Cardiac fibroblast (primary cell): ENCODE results near the gene PGD.
A peak's percentile ranks its signal among the peaks of the same experiment; 100 is the strongest.

ENCODE experiments used
- DNase-seq, 2 donors: peaks; one replicate each; pipeline versions ENCODE4 v3.0.0 to v3.0.0-alpha.2; 2010; ENCODE audit warnings: low read depth in 2 of 2
- H3K4me3 ChIP-seq, 2 donors: replicated peaks in 1 of 2; 1 replicate in 1 of 2; 2 replicates in 1 of 2; pipeline ENCODE4 v1.5.1; 2011; ENCODE audit warnings: low read depth in 2 of 2, low read length in 2 of 2, mild to moderate bottlenecking in 2 of 2, moderate library complexity in 1 of 2
- TF ChIP-seq, protein P1 (sequence below): IDR thresholded peaks from one replicate; pipeline ENCODE4 v1.5.1; 2011; ENCODE audit warnings: low read depth, mild to moderate bottlenecking, low read length, inconsistent platforms

PGD gene

GRCh38 chr1:10428984-10429383, 30.1 kb downstream of the PGD start:
- no peak overlapping the region for H3K4me3 ChIP-seq
- TF ChIP-seq, protein P1, sequence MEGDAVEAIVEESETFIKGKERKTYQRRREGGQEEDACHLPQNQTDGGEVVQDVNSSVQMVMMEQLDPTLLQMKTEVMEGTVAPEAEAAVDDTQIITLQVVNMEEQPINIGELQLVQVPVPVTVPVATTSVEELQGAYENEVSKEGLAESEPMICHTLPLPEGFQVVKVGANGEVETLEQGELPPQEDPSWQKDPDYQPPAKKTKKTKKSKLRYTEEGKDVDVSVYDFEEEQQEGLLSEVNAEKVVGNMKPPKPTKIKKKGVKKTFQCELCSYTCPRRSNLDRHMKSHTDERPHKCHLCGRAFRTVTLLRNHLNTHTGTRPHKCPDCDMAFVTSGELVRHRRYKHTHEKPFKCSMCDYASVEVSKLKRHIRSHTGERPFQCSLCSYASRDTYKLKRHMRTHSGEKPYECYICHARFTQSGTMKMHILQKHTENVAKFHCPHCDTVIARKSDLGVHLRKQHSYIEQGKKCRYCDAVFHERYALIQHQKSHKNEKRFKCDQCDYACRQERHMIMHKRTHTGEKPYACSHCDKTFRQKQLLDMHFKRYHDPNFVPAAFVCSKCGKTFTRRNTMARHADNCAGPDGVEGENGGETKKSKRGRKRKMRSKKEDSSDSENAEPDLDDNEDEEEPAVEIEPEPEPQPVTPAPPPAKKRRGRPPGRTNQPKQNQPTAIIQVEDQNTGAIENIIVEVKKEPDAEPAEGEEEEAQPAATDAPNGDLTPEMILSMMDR, result no peak
- no peak for DNase-seq

GRCh38 chr1:10429868-10430215, 31.0 kb downstream of the PGD start:
- H3K4me3 ChIP-seq, result peak overlapping the region; percentile 31 to 86
- TF ChIP-seq, protein P1, result no peak
- peak; percentile 39 to 65 for DNase-seq

GRCh38 chr1:10430216-10431069, 31.6 kb downstream of the PGD start, which contains the start of gene CENPS:
Gene CENPS, plus strand, starts transcription at chr1:10430433. Its CDS starts 85 bp downstream, at chr1:10430518.
- DNase-seq, result peak; percentile 87 to 93
- TF ChIP-seq, protein P1, result peak; percentile 67
- H3K4me3 ChIP-seq, result peak within 1 kb of the TSS; percentile 86 to 87

DNA sequence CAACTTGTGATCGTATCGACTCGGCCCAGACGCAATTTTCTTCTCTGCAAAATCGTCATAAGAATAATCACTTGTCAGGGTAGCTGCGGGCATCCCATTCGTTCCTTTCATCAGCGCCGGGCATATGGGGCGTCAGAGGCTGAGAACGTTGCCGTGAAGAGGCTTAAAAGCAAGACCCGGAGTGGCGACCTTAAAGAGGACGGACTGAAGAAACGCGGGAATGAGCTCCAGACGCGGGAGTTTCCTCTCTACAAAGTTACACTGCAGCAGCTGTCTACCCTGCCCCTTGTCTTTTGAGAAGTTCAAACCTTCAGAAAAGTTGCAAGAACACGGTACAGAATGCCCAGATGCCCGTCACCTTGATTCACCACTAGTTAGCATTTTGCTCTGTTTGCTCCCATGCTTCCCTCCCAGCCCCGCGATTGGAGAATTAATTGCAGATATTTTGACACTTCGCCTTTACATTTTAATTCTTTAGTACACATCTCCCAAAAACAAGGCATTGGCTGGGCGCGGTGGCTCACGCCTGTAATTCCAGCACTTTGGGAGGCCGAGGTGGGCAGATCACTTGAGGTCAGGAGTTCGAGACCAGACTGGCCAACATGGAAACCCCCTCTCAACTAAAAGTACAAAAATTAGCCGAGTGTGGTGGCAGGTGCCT, 32.3 kb downstream of the PGD start:
- TF ChIP-seq, protein P1, result no peak
- H3K4me3 ChIP-seq, result peak overlapping the region; percentile 86 to 87
- DNase-seq, result no peak

DNA sequence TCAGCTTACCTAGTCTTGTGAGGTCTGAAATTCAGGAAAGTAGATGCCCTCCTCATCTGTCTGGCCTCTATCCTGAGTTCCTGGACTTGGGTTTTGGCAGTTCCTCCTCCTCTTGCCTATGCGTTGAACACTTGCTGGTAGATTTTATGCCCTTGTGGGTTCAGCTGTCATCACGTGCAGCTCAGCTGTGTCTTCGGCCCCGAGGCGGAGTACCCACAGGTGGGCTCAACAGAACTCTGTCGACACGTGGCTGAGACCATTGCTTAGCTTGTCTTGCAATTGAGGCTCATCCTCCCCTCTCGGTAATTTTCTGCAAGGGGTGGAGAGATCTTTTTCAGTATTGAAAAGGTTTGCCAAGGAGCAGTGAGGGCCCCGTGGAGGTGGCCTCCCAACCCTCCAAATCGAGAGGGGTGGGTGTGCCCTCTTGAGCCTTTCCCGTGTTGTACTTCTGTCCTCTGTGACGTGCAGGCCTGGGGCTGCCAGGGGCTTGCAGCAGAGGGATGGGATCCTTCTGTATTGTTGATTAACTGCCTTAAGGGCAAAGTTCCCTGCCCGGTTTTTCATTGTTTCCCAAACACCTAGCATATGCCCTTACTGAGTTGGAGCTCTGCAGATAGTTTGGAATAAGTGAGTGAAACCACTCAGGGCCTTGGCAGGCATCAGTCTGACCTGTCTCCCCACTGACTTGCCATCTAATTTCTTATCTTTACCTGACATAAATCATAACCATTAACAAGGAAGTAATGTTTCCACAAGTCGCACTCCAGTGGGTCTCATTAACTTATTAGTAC, 34.2 kb downstream of the PGD start:
- no peak for DNase-seq
- TF ChIP-seq, protein P1, result no peak

GRCh38 chr1:10433790-10434189, 34.9 kb downstream of the PGD start:
- TF ChIP-seq, protein P1, result no peak
- DNase-seq, result no peak
- no peak overlapping the region for H3K4me3 ChIP-seq

More for the DNA sequence above, 34.2 kb downstream of the PGD start:
- no peak overlapping the region for H3K4me3 ChIP-seq
